Right atrium auricular region (tissue), 2 donors: ENCODE results near the gene ITGAE. TPM values are rescaled to one million over a fixed set of nuclear protein-coding genes. Genes with fewer than 3 reads are reported as not detected.
A peak's percentile ranks its signal among the peaks of the same experiment; 100 is the strongest.

Source experiments
- DNase-seq: peaks from one replicate; pipeline ENCODE4 v3.0.0-alpha.2; 2019; ENCODE audit warnings: low spot score
- H3K27ac ChIP-seq, 2 donors: fragments of 200-600 bp; sonication (generic); 1 replicate in 1 of 2; 2 replicates in 1 of 2; pipeline ENCODE4 v1.5.1; 2016 to 2019
- H3K27me3 ChIP-seq, 2 donors: fragments of 200-600 bp; sonication (generic); one replicate each; pipeline versions ENCODE4 v1.5.1 to v1.6.0; 2017 to 2019
- H3K36me3 ChIP-seq: fragments of 200-600 bp; sonication (generic); one replicate; pipeline ENCODE4 v1.5.1; 2016
- H3K4me1 ChIP-seq, 2 donors: fragments of 200-600 bp; sonication (generic); one replicate each; pipeline versions ENCODE4 v1.5.1 to v1.6.0; 2017 to 2019
- H3K4me3 ChIP-seq, 2 donors: fragments of 200-600 bp; sonication (generic); 1 replicate in 1 of 2; 2 replicates in 1 of 2; pipeline ENCODE4 v1.5.1; 2017 to 2019; ENCODE audit warnings: mild to moderate bottlenecking in 1 of 2, moderate library complexity in 1 of 2
- H3K9me3 ChIP-seq, 2 donors: fragments of 200-600 bp; sonication (generic); one replicate each; pipeline ENCODE4 v1.5.1; 2019
- CTCF ChIP-seq, 2 donors: fragments of 200-600 bp; sonication (generic); IDR thresholded peaks; one replicate each; pipeline ENCODE4 v1.5.1; 2019; ENCODE audit warnings: antibody characterized with exemption in 2 of 2
- total RNA-seq, 2 donors: library from RNA; depleted of rRNA; stranded (reverse); fragments of >200 nt; gene quantifications; one replicate each; pipeline ENCODE4 v1.1.0, GENCODE V29; 2016

Gene ITGAE
- total RNA-seq, 2 donors from 2014 or later: 23.4 to 26.1 TPM

GRCh38 chr17:3669085-3669347 is 132.0 kb downstream of the ITGAE start:
- Histone ChIP-seq H3K4me1 (peaks cover 0 to 42% of the 10 kb centered on the region in 2 donors), H3K36me3 (peaks cover 9% of the 10 kb centered on the region), H3K27ac (peak overlapping the region; percentile 98 to 99), H3K9me3 (no peaks in the 10 kb centered on the region), H3K4me3 (peak overlapping the region; percentile 75 to 84), H3K27me3 (no peaks in the 10 kb centered on the region)
- no peak for DNase-seq
- TF ChIP-seq CTCF (IDR thresholded peaks at IDR 0.05): no peak

GRCh38 chr17:3668279-3669084 is 132.5 kb downstream of the ITGAE start, which contains the start of the genes EMC6 and TAX1BP3:
Gene EMC6 (plus strand): TSS chr17:3668812. CDS start chr17:3669147, 335 bp downstream.
Gene TAX1BP3 (minus strand): TSS chr17:3668578. CDS start chr17:3668526, 52 bp downstream.
- peak within 1 kb of the TSS; percentile 75 to 84 for H3K4me3 ChIP-seq
- no peaks in the 10 kb centered on the region for H3K27me3 ChIP-seq
- H3K9me3 ChIP-seq: no peaks in the 10 kb centered on the region
- peaks cover 0 to 42% of the 10 kb centered on the region in 2 donors for H3K4me1 ChIP-seq
- no peak for TF ChIP-seq CTCF (IDR thresholded peaks at IDR 0.05)
- DNase-seq: peak; percentile 99
- peaks cover 14% of the 10 kb centered on the region for H3K36me3 ChIP-seq
- peak within 1 kb of the TSS; percentile 98 to 99 for H3K27ac ChIP-seq

GRCh38 chr17:3667366-3668278 is 133.4 kb downstream of the ITGAE start:
- H3K27ac ChIP-seq: peak overlapping the region; percentile 98 to 99
- no peak for TF ChIP-seq CTCF (IDR thresholded peaks at IDR 0.05)
- H3K27me3 ChIP-seq: no peaks in the 10 kb centered on the region
- no peaks in the 10 kb centered on the region for H3K9me3 ChIP-seq
- peaks cover 0 to 42% of the 10 kb centered on the region in 2 donors for H3K4me1 ChIP-seq
- H3K36me3 ChIP-seq: peaks cover 22% of the 10 kb centered on the region
- DNase-seq: peak; percentile 92
- H3K4me3 ChIP-seq: peak overlapping the region; percentile 75 to 84

GRCh38 chr17:3666516-3666915 is 134.5 kb downstream of the ITGAE start:
- Histone ChIP-seq H3K4me3 (peak overlapping the region in 1 of 2 donors; percentile 75), H3K27me3 (no peaks in the 10 kb centered on the region), H3K9me3 (no peaks in the 10 kb centered on the region), H3K36me3 (peaks cover 22% of the 10 kb centered on the region), H3K27ac (peak overlapping the region; percentile 98 to 99), H3K4me1 (peaks cover 0 to 42% of the 10 kb centered on the region in 2 donors)
- no peak for DNase-seq
- TF ChIP-seq CTCF (IDR thresholded peaks at IDR 0.05): no peak

GRCh38 chr17:3665834-3666233 is 135.2 kb downstream of the ITGAE start:
- DNase-seq: no peak
- Histone ChIP-seq H3K9me3 (no peaks in the 10 kb centered on the region), H3K36me3 (peaks cover 22% of the 10 kb centered on the region), H3K4me1 (peaks cover 0 to 45% of the 10 kb centered on the region in 2 donors), H3K27ac (peak overlapping the region; percentile 98 to 99), H3K4me3 (no peak overlapping the region), H3K27me3 (no peaks in the 10 kb centered on the region)
- TF ChIP-seq CTCF (IDR thresholded peaks at IDR 0.05): no peak

Other genes starting within 250 kb of the ITGAE start
- gene TRPV3, start 243.4 kb downstream of the ITGAE start, total RNA-seq: 1 to 10 TPM in 1 of 2 donors, under 1 TPM in 1; 0.51 to 2.8 TPM
- 1 to 10 TPM; 1.8 to 3.2 TPM for gene TRPV1, start 191.8 kb downstream of the ITGAE start, total RNA-seq
- gene SHPK, start 164.9 kb downstream of the ITGAE start, total RNA-seq: 1 to 10 TPM; 3.3 to 4.2 TPM
- 10 to 100 TPM; 17.6 to 19.1 TPM for gene CTNS, start 164.4 kb downstream of the ITGAE start, total RNA-seq
- gene TAX1BP3, start 132.6 kb downstream of the ITGAE start, total RNA-seq: 100 to 1,000 TPM; 212 to 227 TPM
- 10 to 100 TPM; 19.1 to 22.2 TPM for gene EMC6, start 132.4 kb downstream of the ITGAE start, total RNA-seq
- 1 to 10 TPM; 5.4 to 8.1 TPM for gene P2RX5, start 105.0 kb downstream of the ITGAE start, total RNA-seq
- not detected for gene HASPIN, start 77.3 kb downstream of the ITGAE start, total RNA-seq
- 10 to 100 TPM; 15.2 to 21.4 TPM for gene NCBP3, start 45.1 kb upstream of the ITGAE start, total RNA-seq
- 1 to 10 TPM; 3.0 to 3.2 TPM for gene CAMKK1, start 91.9 kb upstream of the ITGAE start, total RNA-seq
- 1 to 10 TPM in 1 of 2 donors, under 1 TPM in 1; 0.85 to 2.8 TPM for gene P2RX1, start 115.3 kb upstream of the ITGAE start, total RNA-seq
- 10 to 100 TPM in 1 of 2 donors, 1 to 10 TPM in 1; 5.5 to 12.2 TPM for gene ATP2A3, start 163.2 kb upstream of the ITGAE start, total RNA-seq